GM12878 (cell line): ENCODE measurements around the gene THYN1. TPM values are rescaled to one million over a fixed set of nuclear protein-coding genes. Genes with fewer than 3 reads are reported as not detected.

Experiments
- BHLHE40 ChIP-seq, 2 experiments: fragments of 450-650 bp in 1 of 2; IDR thresholded peaks; 2 replicates each; pipeline ENCODE4 v1.6.1; 2011 to 2017; ENCODE audit warnings: low read depth in 2 of 2, borderline replicate concordance in 1 of 2, improper control_type of control experiment in 1 of 2, low read length in 1 of 2, mild to moderate bottlenecking in 1 of 2
- BRCA1 ChIP-seq: IDR thresholded peaks from 2 replicates; pipeline ENCODE4 v1.6.1; 2011; ENCODE audit warnings: low read depth, low read length, improper control_type of control experiment
- CHD1 ChIP-seq: IDR thresholded peaks from 2 replicates; pipeline ENCODE4 v1.6.1; 2012; ENCODE audit warnings: low read depth, low read length, improper control_type of control experiment
- DPF2 ChIP-seq: fragments of 450-650 bp; IDR thresholded peaks from 2 replicates; pipeline ENCODE4 v1.6.1; 2017; ENCODE audit warnings: mild to moderate bottlenecking
- LARP7 ChIP-seq: fragments of 450-650 bp; IDR thresholded peaks from 2 replicates; pipeline ENCODE4 v1.6.1; 2017; ENCODE audit warnings: mild to moderate bottlenecking
- PAX5 ChIP-seq: IDR thresholded peaks from 2 replicates; pipeline ENCODE4 v1.6.1; 2011; ENCODE audit warnings: low read depth, low read length, borderline replicate concordance
- POLR2AphosphoS5 ChIP-seq: IDR thresholded peaks from 2 replicates; pipeline ENCODE4 v1.6.1; 2011; ENCODE audit warnings: mild to moderate bottlenecking, low read length, inconsistent platforms
- RCOR1 ChIP-seq: conservative IDR thresholded peaks from 2 replicates; pipeline ENCODE4 v1.6.1; 2012; ENCODE audit warnings: low read depth, low read length, improper control_type of control experiment
- REST ChIP-seq: IDR thresholded peaks from 2 replicates; pipeline ENCODE4 v1.6.1; 2012; ENCODE audit warnings: mild to moderate bottlenecking, low read depth, low read length
- SIN3A ChIP-seq: IDR thresholded peaks from 2 replicates; pipeline ENCODE4 v1.6.1; 2012; ENCODE audit warnings: low read depth, low read length, improper control_type of control experiment
- TBL1XR1 ChIP-seq: IDR thresholded peaks from 2 replicates; pipeline ENCODE4 v1.6.1; 2012; ENCODE audit warnings: low read depth, low read length, improper control_type of control experiment
- WRNIP1 ChIP-seq: IDR thresholded peaks from 2 replicates; pipeline ENCODE4 v1.6.1; 2011; ENCODE audit warnings: low read depth, low read length, improper control_type of control experiment, borderline replicate concordance
- polyA plus RNA-seq, 11 experiments: library from polyadenylated mRNA; depleted of rRNA in 4 of 11; unstranded in 6 of 11; stranded (reverse) in 5 of 11; fragments of >200 nt; fragmentation: Nextera tagmentation in 4 of 11; fragmentation: Illumina TruSeq in 1 of 11; extraction: Ambion mirVana in 4 of 11; extraction: Trizol in 1 of 11; gene quantifications; 1 replicate in 1 of 11; 2 replicates in 10 of 11; pipeline versions ENCODE4 v1.2.1 to v1.2.3, GENCODE V29; 2011 to 2016; ENCODE audit warnings: inconsistent platforms in 2 of 11, missing spikeins in 2 of 11, low read depth in 1 of 11
- total RNA-seq, 4 experiments: library from RNA; depleted of rRNA in 3 of 4; stranded (reverse); fragments of >200 nt in 3 of 4; fragmentation: Illumina TruSeq in 1 of 4; extraction: Trizol in 1 of 4; gene quantifications; 2 replicates each; pipeline versions ENCODE4 v1.2.1 to v1.2.3, GENCODE V29; 2013 to 2021
- TF ChIP-seq, protein P1 (sequence below): fragments of 450-650 bp; IDR thresholded peaks from 2 replicates; pipeline ENCODE4 v1.6.1; 2018; ENCODE audit warnings: mild to moderate bottlenecking, low read depth, moderate library complexity; ENCODE audit not compliant: partially characterized antibody
- TF ChIP-seq, protein P2 (sequence below): fragments of 450-650 bp; IDR thresholded peaks from 2 replicates; pipeline ENCODE4 v1.6.1; 2016; ENCODE audit warnings: mild to moderate bottlenecking
- TF ChIP-seq, protein P3 (sequence below): IDR thresholded peaks from 2 replicates; pipeline ENCODE4 v1.6.1; 2012; ENCODE audit warnings: low read depth, low read length, improper control_type of control experiment

Gene THYN1
- total and polyA plus RNA-seq, 10 of the 15 experiments (the other 5 are each of a cell fraction or from before 2014, with no cell fraction given): 45.7 to 221 (median 96.3) TPM

DNA sequence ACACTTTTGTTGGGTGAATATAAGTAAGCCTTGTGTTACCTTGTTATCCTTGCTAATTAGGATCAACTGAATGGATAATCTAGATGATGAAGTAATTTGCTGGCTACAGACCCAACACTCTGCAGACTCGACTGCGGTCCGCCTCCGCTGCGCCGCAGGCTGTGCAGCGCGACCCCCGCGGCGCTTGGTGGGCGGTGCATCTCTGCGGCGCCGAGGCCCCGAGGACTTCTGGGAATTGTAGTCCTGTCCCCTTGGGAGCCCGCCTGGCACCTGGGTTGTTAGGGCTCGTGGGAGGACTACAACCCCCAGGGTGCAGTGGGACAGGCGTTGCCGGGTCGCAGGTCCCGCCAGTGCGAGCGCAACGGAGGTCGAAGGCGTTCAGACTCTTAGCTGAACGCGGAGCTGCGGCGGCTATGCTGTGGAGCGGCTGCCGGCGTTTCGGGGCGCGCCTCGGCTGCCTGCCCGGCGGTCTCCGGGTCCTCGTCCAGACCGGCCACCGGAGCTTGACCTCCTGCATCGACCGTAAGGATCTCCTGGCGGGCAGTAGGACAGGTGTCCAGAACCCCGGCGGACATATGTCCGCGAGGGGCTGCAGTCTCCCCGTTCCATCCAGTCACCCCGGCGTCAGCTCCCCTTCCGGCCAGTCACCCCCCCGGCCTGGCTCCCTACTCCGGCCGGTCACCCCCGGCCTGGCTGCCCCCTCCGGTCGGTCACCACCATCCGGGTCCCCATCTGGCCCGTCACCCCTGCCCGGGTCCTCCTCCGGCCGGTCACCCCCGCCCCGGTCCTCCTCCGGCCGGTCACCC is at the start of gene THYN1, which contains the start of gene ACAD8 (continued):
- TF ChIP-seq REST (no peak), PAX5 (no peak), BHLHE40 (IDR thresholded peaks at IDR 0.05; ENCODE audit: borderline replicate concordance in 1 of 2, low read depth in 2 of 2, low read length in 1 of 2) (peak; percentile 16 to 58; a peak in 2 of 4 replicates), LARP7 (peak; percentile 47; the same call in 1 of the 2 replicates), POLR2AphosphoS5 (peak; percentile 72), DPF2 (no peak), SIN3A (peak; percentile 71; the same call in 1 of the 2 replicates), TBL1XR1 (peak; percentile 55; the same call in 1 of the 2 replicates), BRCA1 (no peak), WRNIP1 (no peak), RCOR1 (0 out of 2 replicates have a peak, but pooled peaks have one; percentile 62), CHD1 (no peak)
- TF ChIP-seq, protein P1, sequence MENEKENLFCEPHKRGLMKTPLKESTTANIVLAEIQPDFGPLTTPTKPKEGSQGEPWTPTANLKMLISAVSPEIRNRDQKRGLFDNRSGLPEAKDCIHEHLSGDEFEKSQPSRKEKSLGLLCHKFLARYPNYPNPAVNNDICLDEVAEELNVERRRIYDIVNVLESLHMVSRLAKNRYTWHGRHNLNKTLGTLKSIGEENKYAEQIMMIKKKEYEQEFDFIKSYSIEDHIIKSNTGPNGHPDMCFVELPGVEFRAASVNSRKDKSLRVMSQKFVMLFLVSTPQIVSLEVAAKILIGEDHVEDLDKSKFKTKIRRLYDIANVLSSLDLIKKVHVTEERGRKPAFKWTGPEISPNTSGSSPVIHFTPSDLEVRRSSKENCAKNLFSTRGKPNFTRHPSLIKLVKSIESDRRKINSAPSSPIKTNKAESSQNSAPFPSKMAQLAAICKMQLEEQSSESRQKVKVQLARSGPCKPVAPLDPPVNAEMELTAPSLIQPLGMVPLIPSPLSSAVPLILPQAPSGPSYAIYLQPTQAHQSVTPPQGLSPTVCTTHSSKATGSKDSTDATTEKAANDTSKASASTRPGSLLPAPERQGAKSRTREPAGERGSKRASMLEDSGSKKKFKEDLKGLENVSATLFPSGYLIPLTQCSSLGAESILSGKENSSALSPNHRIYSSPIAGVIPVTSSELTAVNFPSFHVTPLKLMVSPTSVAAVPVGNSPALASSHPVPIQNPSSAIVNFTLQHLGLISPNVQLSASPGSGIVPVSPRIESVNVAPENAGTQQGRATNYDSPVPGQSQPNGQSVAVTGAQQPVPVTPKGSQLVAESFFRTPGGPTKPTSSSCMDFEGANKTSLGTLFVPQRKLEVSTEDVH: no peak
- TF ChIP-seq, protein P2, sequence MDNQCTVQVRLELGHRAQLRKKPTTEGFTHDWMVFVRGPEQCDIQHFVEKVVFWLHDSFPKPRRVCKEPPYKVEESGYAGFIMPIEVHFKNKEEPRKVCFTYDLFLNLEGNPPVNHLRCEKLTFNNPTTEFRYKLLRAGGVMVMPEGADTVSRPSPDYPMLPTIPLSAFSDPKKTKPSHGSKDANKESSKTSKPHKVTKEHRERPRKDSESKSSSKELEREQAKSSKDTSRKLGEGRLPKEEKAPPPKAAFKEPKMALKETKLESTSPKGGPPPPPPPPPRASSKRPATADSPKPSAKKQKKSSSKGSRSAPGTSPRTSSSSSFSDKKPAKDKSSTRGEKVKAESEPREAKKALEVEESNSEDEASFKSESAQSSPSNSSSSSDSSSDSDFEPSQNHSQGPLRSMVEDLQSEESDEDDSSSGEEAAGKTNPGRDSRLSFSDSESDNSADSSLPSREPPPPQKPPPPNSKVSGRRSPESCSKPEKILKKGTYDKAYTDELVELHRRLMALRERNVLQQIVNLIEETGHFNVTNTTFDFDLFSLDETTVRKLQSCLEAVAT: no peak
- TF ChIP-seq, protein P3, sequence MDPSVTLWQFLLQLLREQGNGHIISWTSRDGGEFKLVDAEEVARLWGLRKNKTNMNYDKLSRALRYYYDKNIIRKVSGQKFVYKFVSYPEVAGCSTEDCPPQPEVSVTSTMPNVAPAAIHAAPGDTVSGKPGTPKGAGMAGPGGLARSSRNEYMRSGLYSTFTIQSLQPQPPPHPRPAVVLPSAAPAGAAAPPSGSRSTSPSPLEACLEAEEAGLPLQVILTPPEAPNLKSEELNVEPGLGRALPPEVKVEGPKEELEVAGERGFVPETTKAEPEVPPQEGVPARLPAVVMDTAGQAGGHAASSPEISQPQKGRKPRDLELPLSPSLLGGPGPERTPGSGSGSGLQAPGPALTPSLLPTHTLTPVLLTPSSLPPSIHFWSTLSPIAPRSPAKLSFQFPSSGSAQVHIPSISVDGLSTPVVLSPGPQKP: 0 out of 2 replicates have a peak, but pooled peaks have one; percentile 40
